OCI-LY3 (cell line): ENCODE data around the gene C1RL.

ENCODE experiments used
- H2AFZ ChIP-seq: fragments of 200-600, 300-600 bp; shearing (Covaris generic); 2 replicates; pipeline ENCODE4 v1.6.0; 2014; ENCODE audit warnings: antibody characterized with exemption, low read depth, low read length
- H3K27ac ChIP-seq: fragments of 200-600, 300-600 bp; sonication (generic); 2 replicates; pipeline ENCODE4 v1.5.1; 2014; ENCODE audit warnings: mild to moderate bottlenecking, low read length, moderate library complexity, mixed read lengths
- H3K27me3 ChIP-seq: fragments of 200-600, 300-600 bp; sonication (generic); 2 replicates; pipeline ENCODE4 v1.6.1; 2014; ENCODE audit warnings: low read depth, low read length, mixed read lengths
- H3K36me3 ChIP-seq: fragments of 200-600, 300-600 bp; sonication (generic); replicated peaks from 2 replicates; pipeline ENCODE3; 2014; ENCODE audit warnings: low read depth, low read length, mixed read lengths
- H3K4me1 ChIP-seq: fragments of 300-600, 200-600 bp; sonication (generic); 2 replicates; pipeline ENCODE4 v1.6.1; 2014; ENCODE audit warnings: low read length, mixed read lengths
- H3K4me2 ChIP-seq: fragments of 200-600, 300-600 bp; sonication (generic); 2 replicates; pipeline ENCODE4 v1.6.1; 2014; ENCODE audit warnings: low read length, mixed read lengths
- H3K4me3 ChIP-seq: fragments of 300-600, 200-600 bp; sonication (generic); 2 replicates; pipeline ENCODE4 v1.5.1; 2014; ENCODE audit warnings: antibody characterized with exemption, mild to moderate bottlenecking, low read length, moderate library complexity
- H3K79me2 ChIP-seq: fragments of 300-600, 200-600 bp; shearing (Covaris generic); 2 replicates; pipeline ENCODE4 v1.6.1; 2014; ENCODE audit warnings: mild to moderate bottlenecking, low read length, mixed read lengths
- H3K9ac ChIP-seq: fragments of 300-600, 200-600 bp; shearing (Covaris generic); 2 replicates; pipeline ENCODE4 v1.6.0; 2014; ENCODE audit warnings: mild to moderate bottlenecking, low read length, moderate library complexity
- H3K9me3 ChIP-seq: fragments of 200-600, 300-600 bp; shearing (Covaris generic); 2 replicates; pipeline ENCODE4 v1.6.1; 2014; ENCODE audit warnings: low read length, mixed read lengths; ENCODE audit not compliant: insufficient read depth
- H4K20me1 ChIP-seq: fragments of 200-600, 300-600 bp; sonication (generic); 2 replicates; pipeline ENCODE4 v1.6.1; 2016; ENCODE audit warnings: low read length, mixed read lengths; ENCODE audit not compliant: insufficient read depth
- EZH2phosphoT487 ChIP-seq: fragments of 200-600 bp; shearing (Covaris generic); IDR thresholded peaks from 2 replicates; pipeline ENCODE4 v1.6.1; 2018; ENCODE audit warnings: antibody characterized with exemption, mixed run types, low read depth
- TF ChIP-seq, protein P1 (sequence below): fragments of 200-600, 300-600 bp; sonication (generic); IDR thresholded peaks from 2 replicates; pipeline ENCODE4 v1.5.1; 2014; ENCODE audit warnings: antibody characterized with exemption, low read length, low read depth

Gene C1RL

DNA sequence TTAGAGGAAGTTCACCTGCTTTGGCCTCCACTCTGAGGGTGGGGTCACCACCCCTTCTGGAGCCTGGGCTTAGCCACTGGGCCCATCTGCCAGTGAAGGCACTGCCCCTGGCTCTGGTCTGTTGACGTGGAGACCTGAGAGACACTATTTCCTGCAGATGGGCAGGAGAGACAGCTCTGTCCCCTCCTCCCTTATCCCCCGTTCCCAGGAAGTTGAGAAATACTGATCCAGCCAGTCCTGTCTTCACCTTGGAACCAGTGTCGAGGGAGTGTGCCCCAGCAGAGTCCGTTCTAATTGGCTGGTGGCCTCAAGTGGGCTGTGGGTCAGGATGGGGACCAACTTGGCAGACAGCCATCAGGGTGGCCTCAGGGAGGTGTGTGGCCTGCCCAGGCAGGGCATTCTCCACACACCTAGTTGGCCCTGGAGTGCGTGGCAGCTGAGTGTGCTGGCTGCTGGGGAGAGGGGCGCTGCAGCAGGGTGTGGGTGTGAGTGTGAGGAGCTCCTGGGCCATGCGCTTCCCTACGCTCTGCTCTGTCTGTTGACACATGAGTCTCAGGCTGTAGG is 46.5 kb upstream of the C1RL start:
- TF ChIP-seq EZH2phosphoT487: no peak
- TF ChIP-seq, protein P1, sequence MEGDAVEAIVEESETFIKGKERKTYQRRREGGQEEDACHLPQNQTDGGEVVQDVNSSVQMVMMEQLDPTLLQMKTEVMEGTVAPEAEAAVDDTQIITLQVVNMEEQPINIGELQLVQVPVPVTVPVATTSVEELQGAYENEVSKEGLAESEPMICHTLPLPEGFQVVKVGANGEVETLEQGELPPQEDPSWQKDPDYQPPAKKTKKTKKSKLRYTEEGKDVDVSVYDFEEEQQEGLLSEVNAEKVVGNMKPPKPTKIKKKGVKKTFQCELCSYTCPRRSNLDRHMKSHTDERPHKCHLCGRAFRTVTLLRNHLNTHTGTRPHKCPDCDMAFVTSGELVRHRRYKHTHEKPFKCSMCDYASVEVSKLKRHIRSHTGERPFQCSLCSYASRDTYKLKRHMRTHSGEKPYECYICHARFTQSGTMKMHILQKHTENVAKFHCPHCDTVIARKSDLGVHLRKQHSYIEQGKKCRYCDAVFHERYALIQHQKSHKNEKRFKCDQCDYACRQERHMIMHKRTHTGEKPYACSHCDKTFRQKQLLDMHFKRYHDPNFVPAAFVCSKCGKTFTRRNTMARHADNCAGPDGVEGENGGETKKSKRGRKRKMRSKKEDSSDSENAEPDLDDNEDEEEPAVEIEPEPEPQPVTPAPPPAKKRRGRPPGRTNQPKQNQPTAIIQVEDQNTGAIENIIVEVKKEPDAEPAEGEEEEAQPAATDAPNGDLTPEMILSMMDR: no peak
- H3K79me2 ChIP-seq: no peaks in the 10 kb centered on the region
- no peak overlapping the region for H3K9ac ChIP-seq
- H3K27ac ChIP-seq: no peak overlapping the region
- no peaks in the 10 kb centered on the region for H3K27me3 ChIP-seq
- no peaks in the 10 kb centered on the region for H3K36me3 ChIP-seq
- no peak overlapping the region for H3K4me2 ChIP-seq
- no peaks in the 10 kb centered on the region for H4K20me1 ChIP-seq
- H3K4me3 ChIP-seq: no peak overlapping the region
- no peaks in the 10 kb centered on the region for H3K9me3 ChIP-seq
- H2AFZ ChIP-seq: no peak overlapping the region
- H3K4me1 ChIP-seq: no peaks in the 10 kb centered on the region

- Histone ChIP-seq H3K4me1 (no peaks in the 10 kb centered on the region), H3K36me3 (no peaks in the 10 kb centered on the region), H3K9ac (no peak overlapping the region), H3K9me3 (no peaks in the 10 kb centered on the region), H3K79me2 (no peaks in the 10 kb centered on the region), H3K4me3 (no peak overlapping the region), H4K20me1 (no peaks in the 10 kb centered on the region), H3K27ac (no peak overlapping the region), H3K27me3 (no peaks in the 10 kb centered on the region), H3K4me2 (no peak overlapping the region), H2AFZ (no peak overlapping the region)
- no peak for TF ChIP-seq EZH2phosphoT487
These were observed 46.0 kb upstream of the C1RL start for GRCh38 chr12:7154901-7155470.

DNA sequence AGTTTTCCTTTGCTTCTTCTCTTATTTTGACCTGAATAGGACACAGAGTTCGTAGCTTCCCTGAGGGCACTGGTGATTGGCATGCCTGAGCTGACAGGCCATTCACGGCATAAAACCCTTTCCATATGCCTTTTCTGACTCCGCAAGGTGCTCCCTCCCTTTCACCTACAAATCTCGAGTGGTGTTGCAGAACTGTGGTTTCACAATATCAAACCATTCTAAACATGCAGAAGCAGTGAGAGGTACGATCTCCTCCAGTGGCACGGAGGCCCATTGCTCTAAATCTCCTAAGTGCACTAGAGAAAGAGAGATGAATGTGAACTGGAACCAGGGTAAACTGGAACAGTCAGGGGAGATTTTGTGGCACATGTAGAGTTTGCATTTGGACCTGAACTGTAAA is 45.0 kb upstream of the C1RL start:
- TF ChIP-seq, protein P1: no peak
- TF ChIP-seq EZH2phosphoT487: no peak
- Histone ChIP-seq H3K27ac (no peak overlapping the region), H3K36me3 (no peaks in the 10 kb centered on the region)

DNA sequence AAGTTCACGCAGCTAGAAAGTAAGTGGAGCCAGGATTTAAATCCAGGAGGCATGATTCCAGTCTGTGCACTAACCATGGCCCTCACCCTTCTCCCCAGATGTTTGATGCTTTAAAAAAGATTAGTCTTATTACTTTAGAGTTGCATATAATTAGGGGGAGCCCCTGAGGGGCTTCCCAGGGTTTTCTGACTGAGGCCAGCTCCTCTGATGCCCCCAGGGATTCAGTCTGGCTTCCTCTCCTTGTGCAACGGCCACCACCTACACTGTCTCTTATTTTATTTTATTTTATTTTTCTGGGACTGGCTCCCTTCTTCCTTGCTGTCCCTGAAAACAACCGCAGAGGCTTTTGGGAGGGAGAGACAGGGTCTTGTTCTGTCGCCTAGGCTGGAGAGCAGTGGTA is 43.8 kb upstream of the C1RL start:
- H3K27ac ChIP-seq: no peak overlapping the region

More for the DNA sequence above, 45.0 kb upstream of the C1RL start:
- no peaks in the 10 kb centered on the region for H3K79me2 ChIP-seq
- H3K9me3 ChIP-seq: no peaks in the 10 kb centered on the region
- no peak overlapping the region for H2AFZ ChIP-seq
- no peaks in the 10 kb centered on the region for H4K20me1 ChIP-seq
- H3K4me3 ChIP-seq: no peak overlapping the region
- no peaks in the 10 kb centered on the region for H3K4me1 ChIP-seq
- H3K4me2 ChIP-seq: no peak overlapping the region
- H3K9ac ChIP-seq: no peak overlapping the region
- no peaks in the 10 kb centered on the region for H3K27me3 ChIP-seq

More for the DNA sequence above, 43.8 kb upstream of the C1RL start:
- Histone ChIP-seq H3K9ac (no peak overlapping the region), H3K4me2 (no peak overlapping the region), H3K4me3 (no peak overlapping the region), H4K20me1 (no peaks in the 10 kb centered on the region), H3K36me3 (no peaks in the 10 kb centered on the region), H2AFZ (no peak overlapping the region), H3K27me3 (no peaks in the 10 kb centered on the region), H3K4me1 (no peaks in the 10 kb centered on the region), H3K9me3 (no peaks in the 10 kb centered on the region), H3K79me2 (no peaks in the 10 kb centered on the region)
- TF ChIP-seq, protein P1: no peak
- TF ChIP-seq EZH2phosphoT487: no peak
